ENCODE data around the gene ABHD17C.
A peak's percentile ranks its signal among the peaks of the same experiment; 100 is the strongest.
"Not testable (repeated sequence)": the region's sequence is repeated elsewhere in the genome, so short reads cannot be mapped to it uniquely, and the experiment has no call there.

ABHD17C gene

GRCh38 chr15:80732818-80733217, 37.7 kb downstream of the ABHD17C start:
- no peak for DNase-seq

- DNase-seq: no peak
These were observed 38.4 kb downstream of the ABHD17C start for GRCh38 chr15:80733460-80733859.

- DNase-seq: no peak
These were observed 40.2 kb downstream of the ABHD17C start for GRCh38 chr15:80735344-80735743.

- DNase-seq: no peak
These were observed 41.5 kb downstream of the ABHD17C start for GRCh38 chr15:80736560-80736959.

GRCh38 chr15:80739919-80740318, 44.8 kb downstream of the ABHD17C start:
- no peak for DNase-seq

- DNase-seq: no peak
These were observed 47.0 kb downstream of the ABHD17C start for GRCh38 chr15:80742081-80742480.

- no peak for DNase-seq
These were observed 48.2 kb downstream of the ABHD17C start for GRCh38 chr15:80743189-80743833.

- DNase-seq: no peak
These were observed 49.3 kb downstream of the ABHD17C start for GRCh38 chr15:80744415-80744814.

GRCh38 chr15:80744826-80745225, 49.7 kb downstream of the ABHD17C start:
- DNase-seq: no peak

- DNase-seq: no peak
These were observed 50.8 kb downstream of the ABHD17C start for GRCh38 chr15:80745888-80746287.

GRCh38 chr15:80747317-80748053, 52.4 kb downstream of the ABHD17C start:
- no peak for DNase-seq

- no peak for DNase-seq
These were observed 54.5 kb downstream of the ABHD17C start for GRCh38 chr15:80749589-80749988.

GRCh38 chr15:80750575-80750974, 55.5 kb downstream of the ABHD17C start:
- DNase-seq: no peak

- no peak for DNase-seq
These were observed 57.1 kb downstream of the ABHD17C start for GRCh38 chr15:80752204-80752603.

- DNase-seq: no peak
These were observed 58.1 kb downstream of the ABHD17C start for GRCh38 chr15:80753161-80753560.

GRCh38 chr15:80754014-80754413, 58.9 kb downstream of the ABHD17C start:
- no peak for DNase-seq

GRCh38 chr15:80755885-80756284, 60.8 kb downstream of the ABHD17C start:
- DNase-seq: peak; percentile 11

GRCh38 chr15:80758130-80758745, 63.1 kb downstream of the ABHD17C start:
- no peak for DNase-seq

GRCh38 chr15:80760960-80761359, 65.8 kb downstream of the ABHD17C start:
- DNase-seq: no peak

GRCh38 chr15:80761754-80762153, 66.6 kb downstream of the ABHD17C start:
- no peak for DNase-seq

- DNase-seq: not testable (repeated sequence)
These were observed 68.1 kb downstream of the ABHD17C start for GRCh38 chr15:80763235-80763634.

GRCh38 chr15:80764535-80764934, 69.4 kb downstream of the ABHD17C start:
- DNase-seq: no peak

- DNase-seq: no peak
These were observed 71.2 kb downstream of the ABHD17C start for GRCh38 chr15:80766275-80766674.

GRCh38 chr15:80768158-80768557, 73.0 kb downstream of the ABHD17C start:
- DNase-seq: no peak

Measured in CD4-positive, alpha-beta T cell treated with Interleukin-12 subunit alpha and Interleukin-12 subunit beta, for 1 hour (primary cell).